Hepatocyte (in vitro differentiated cells): ENCODE measurements around the gene HOXC11. TPM values are rescaled to one million over a fixed set of nuclear protein-coding genes. Genes with fewer than 3 reads are reported as not detected.
A peak's percentile ranks its signal among the peaks of the same experiment; 100 is the strongest.

ENCODE experiments used
- DNase-seq: peaks from one replicate; pipeline ENCODE4 v3.0.0-alpha.2; 2016; ENCODE audit warnings: low spot score
- H2AFZ ChIP-seq: fragments of 200-600 bp; sonication (generic); 2 replicates; pipeline ENCODE4 v1.6.0; 2016; ENCODE audit warnings: antibody characterized with exemption, mild to moderate bottlenecking
- H3K27ac ChIP-seq: fragments of 200-600 bp; sonication (generic); 2 replicates; pipeline ENCODE4 v1.5.1; 2016; ENCODE audit warnings: mild to moderate bottlenecking
- H3K27me3 ChIP-seq: fragments of 200-600 bp; sonication (generic); 2 replicates; pipeline ENCODE4 v1.6.1; 2016
- H3K36me3 ChIP-seq: fragments of 200-600 bp; sonication (generic); replicated peaks from 2 replicates; pipeline ENCODE4 v1.5.1; 2016; ENCODE audit warnings: low read depth; ENCODE audit not compliant: insufficient read depth
- H3K4me1 ChIP-seq: fragments of 200-600 bp; sonication (generic); 2 replicates; pipeline ENCODE4 v1.5.1; 2016; ENCODE audit warnings: mild to moderate bottlenecking, moderate library complexity; ENCODE audit not compliant: insufficient read depth
- H3K4me2 ChIP-seq: fragments of 200-600 bp; sonication (generic); 2 replicates; pipeline ENCODE4 v1.6.0; 2016
- H3K4me3 ChIP-seq: fragments of 200-600 bp; sonication (generic); 2 replicates; pipeline ENCODE4 v1.5.1; 2016; ENCODE audit warnings: mild to moderate bottlenecking
- H3K79me2 ChIP-seq: fragments of 200-600 bp; sonication (generic); 2 replicates; pipeline ENCODE4 v1.6.0; 2017; ENCODE audit warnings: mild to moderate bottlenecking
- H3K9me2 ChIP-seq: fragments of 200-600 bp; sonication (generic); replicated peaks from 2 replicates; pipeline ENCODE4 v1.6.0; 2017; ENCODE audit warnings: mild to moderate bottlenecking; ENCODE audit not compliant: insufficient read depth
- H3K9me3 ChIP-seq: fragments of 200-600 bp; sonication (generic); 2 replicates; pipeline ENCODE4 v1.5.1; 2016; ENCODE audit warnings: low read depth, mild to moderate bottlenecking
- H4K20me1 ChIP-seq: fragments of 200-600 bp; sonication (generic); 2 replicates; pipeline ENCODE4 v1.6.0; 2016; ENCODE audit warnings: mild to moderate bottlenecking; ENCODE audit not compliant: insufficient read depth, poor library complexity, severe bottlenecking
- CTCF ChIP-seq: fragments of 200-600 bp; sonication (generic); IDR thresholded peaks from 2 replicates; pipeline ENCODE4 v1.5.1; 2016; ENCODE audit warnings: antibody characterized with exemption, mild to moderate bottlenecking; ENCODE audit not compliant: poor library complexity
- EZH2 ChIP-seq: fragments of 200-600 bp; sonication (generic); IDR thresholded peaks from 2 replicates; pipeline ENCODE4 v1.6.1; 2016; ENCODE audit warnings: antibody characterized with exemption, mild to moderate bottlenecking, borderline replicate concordance
- EZH2phosphoT487 ChIP-seq: fragments of 200-600 bp; sonication (generic); IDR thresholded peaks from one replicate; pipeline ENCODE4 v1.6.1; 2018; ENCODE audit warnings: antibody characterized with exemption, mild to moderate bottlenecking, low read depth, moderate library complexity; ENCODE audit not compliant: unreplicated experiment, severe bottlenecking
- WGBS: methylation state at CpG from one replicate; pipeline ENCODE4 v1.1.6; 2016; ENCODE audit warnings: low lambda C conversion rate; ENCODE audit errors: missing lambda C conversion rate; 5-methylcytosine and 5-hydroxymethylcytosine counted together
- polyA plus RNA-seq: library from polyadenylated mRNA; unstranded; fragments of >200 nt; fragmentation: Nextera tagmentation; extraction: Ambion mirVana; gene quantifications from 2 replicates; pipeline ENCODE4 v1.2.1, GENCODE V29; 2016
- total RNA-seq: library from RNA; depleted of rRNA; stranded (reverse); fragments of >200 nt; gene quantifications from 2 replicates; pipeline ENCODE4 v1.2.3, GENCODE V29; 2014

HOXC11 gene
- total and polyA plus RNA-seq, 2 experiments from 2014 or later = 0.63 to 1.3 TPM

GRCh38 chr12:53955036-53955775 is 17.7 kb upstream of the HOXC11 start:
- peak overlapping the region; percentile 40 for H2AFZ ChIP-seq
- H3K27me3 ChIP-seq = peaks cover 100% of the 10 kb centered on the region
- H3K4me2 ChIP-seq = peak overlapping the region; percentile 46
- no peaks in the 10 kb centered on the region for H3K4me1 ChIP-seq
- H3K4me3 ChIP-seq = no peak overlapping the region
- TF ChIP-seq EZH2 (peak; percentile 99), EZH2phosphoT487 (peak; percentile 69), CTCF (no peak)
- H3K9me3 ChIP-seq = no peaks in the 10 kb centered on the region
- H3K27ac ChIP-seq = no peak overlapping the region
- 6% methylated on average over 80 of the region's 86 CpGs for WGBS
- DNase-seq = no peak
- no peaks in the 10 kb centered on the region for H3K79me2 ChIP-seq
- H4K20me1 ChIP-seq = no peaks in the 10 kb centered on the region
- no peaks in the 10 kb centered on the region for H3K36me3 ChIP-seq
- no peaks in the 10 kb centered on the region for H3K9me2 ChIP-seq

- H3K4me3 ChIP-seq = no peak overlapping the region
- WGBS = 18% methylated on average over 10 of the region's 10 CpGs
- H3K9me3 ChIP-seq = no peaks in the 10 kb centered on the region
- H3K9me2 ChIP-seq = no peaks in the 10 kb centered on the region
- no peak for DNase-seq
- no peaks in the 10 kb centered on the region for H4K20me1 ChIP-seq
- H3K27ac ChIP-seq = no peak overlapping the region
- no peaks in the 10 kb centered on the region for H3K79me2 ChIP-seq
- no peaks in the 10 kb centered on the region for H3K36me3 ChIP-seq
- H3K4me2 ChIP-seq = no peak overlapping the region
- peak overlapping the region; percentile 40 for H2AFZ ChIP-seq
- no peak for TF ChIP-seq CTCF
- peak; percentile 84 for TF ChIP-seq EZH2
- TF ChIP-seq EZH2phosphoT487 = no peak
- H3K27me3 ChIP-seq = peaks cover 100% of the 10 kb centered on the region
- H3K4me1 ChIP-seq = no peaks in the 10 kb centered on the region
Observed at GRCh38 chr12:53955776-53956250, 17.1 kb upstream of the HOXC11 start.

- H4K20me1 ChIP-seq = no peaks in the 10 kb centered on the region
- H2AFZ ChIP-seq = no peak overlapping the region
- no peaks in the 10 kb centered on the region for H3K9me2 ChIP-seq
- no peak overlapping the region for H3K27ac ChIP-seq
- no peaks in the 10 kb centered on the region for H3K4me1 ChIP-seq
- no peak overlapping the region for H3K4me3 ChIP-seq
- no peak for DNase-seq
- H3K36me3 ChIP-seq = no peaks in the 10 kb centered on the region
- TF ChIP-seq CTCF (no peak), EZH2phosphoT487 (peak; percentile 66), EZH2 (no peak)
- H3K79me2 ChIP-seq = no peaks in the 10 kb centered on the region
- no peak overlapping the region for H3K4me2 ChIP-seq
- peaks cover 100% of the 10 kb centered on the region for H3K27me3 ChIP-seq
- 24% methylated on average over 25 of the region's 25 CpGs for WGBS
- H3K9me3 ChIP-seq = no peaks in the 10 kb centered on the region
Observed at GRCh38 chr12:53956251-53956887, 16.6 kb upstream of the HOXC11 start.
